Chondrocyte (in vitro differentiated cells): ENCODE measurements around the gene SGSH. TPM values are rescaled to one million over a fixed set of nuclear protein-coding genes. Genes with fewer than 3 reads are reported as not detected.

Experiments used
- DNase-seq: peaks from one replicate; pipeline ENCODE4 v3.0.0; 2021; ENCODE audit warnings: mixed read lengths, low spot score
- H3K27ac Mint-ChIP-seq: one replicate; pipeline ENCODE4 v1.8.0; 2021; ENCODE audit warnings: mild to moderate bottlenecking, moderate library complexity, mixed read lengths; ENCODE audit not compliant: unreplicated experiment
- H3K27me3 Mint-ChIP-seq: 2 replicates; pipeline ENCODE4 v1.8.0; 2021; ENCODE audit warnings: low read depth, mixed read lengths
- H3K36me3 Mint-ChIP-seq: 2 replicates; pipeline ENCODE4 v1.8.0; 2021; ENCODE audit warnings: low read depth, mixed read lengths
- H3K4me1 Mint-ChIP-seq: 2 replicates; pipeline ENCODE4 v1.8.0; 2021; ENCODE audit warnings: low read depth, mild to moderate bottlenecking, mixed read lengths
- H3K4me3 Mint-ChIP-seq: one replicate; pipeline ENCODE4 v1.8.0; 2021; ENCODE audit warnings: mild to moderate bottlenecking, moderate library complexity, mixed read lengths; ENCODE audit not compliant: unreplicated experiment
- H3K9me3 Mint-ChIP-seq: 2 replicates; pipeline ENCODE4 v1.8.0; 2021; ENCODE audit warnings: low read depth, mixed read lengths
- total RNA-seq: library from RNA; stranded (reverse); gene quantifications from 3 replicates; pipeline ENCODE4 v1.2.1, GENCODE V29; 2021
- TF ChIP-seq, protein P1 (sequence below): fragments of 200-600 bp; sonication (generic); IDR thresholded peaks from 2 replicates; pipeline ENCODE4 v1.5.0; 2021; ENCODE audit warnings: antibody characterized with exemption, mild to moderate bottlenecking, moderate library complexity

The SGSH gene
- total RNA-seq, 1 donor from 2014 or later = 44.7 TPM

DNA sequence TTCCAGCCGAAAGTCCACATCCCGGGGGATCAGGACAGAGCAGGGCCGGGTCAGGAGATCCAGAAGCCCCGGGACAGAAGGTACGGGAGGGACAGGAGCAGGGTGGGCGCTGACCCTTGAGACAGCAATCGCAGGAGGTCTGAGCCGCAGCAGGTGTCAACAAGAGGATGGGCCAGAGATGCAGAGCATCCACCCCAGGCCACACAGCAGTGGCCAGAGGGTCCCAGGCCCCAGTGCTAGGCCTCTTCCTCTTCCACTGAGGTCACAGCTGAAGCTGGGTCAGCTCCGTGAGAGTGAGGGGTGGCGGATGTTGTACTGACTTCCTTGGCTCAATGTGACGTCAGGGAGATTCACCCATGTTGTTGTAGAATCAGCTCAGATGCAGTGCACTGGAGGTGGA lies 31.8 kb upstream of the SGSH start:
- TF ChIP-seq, protein P1, sequence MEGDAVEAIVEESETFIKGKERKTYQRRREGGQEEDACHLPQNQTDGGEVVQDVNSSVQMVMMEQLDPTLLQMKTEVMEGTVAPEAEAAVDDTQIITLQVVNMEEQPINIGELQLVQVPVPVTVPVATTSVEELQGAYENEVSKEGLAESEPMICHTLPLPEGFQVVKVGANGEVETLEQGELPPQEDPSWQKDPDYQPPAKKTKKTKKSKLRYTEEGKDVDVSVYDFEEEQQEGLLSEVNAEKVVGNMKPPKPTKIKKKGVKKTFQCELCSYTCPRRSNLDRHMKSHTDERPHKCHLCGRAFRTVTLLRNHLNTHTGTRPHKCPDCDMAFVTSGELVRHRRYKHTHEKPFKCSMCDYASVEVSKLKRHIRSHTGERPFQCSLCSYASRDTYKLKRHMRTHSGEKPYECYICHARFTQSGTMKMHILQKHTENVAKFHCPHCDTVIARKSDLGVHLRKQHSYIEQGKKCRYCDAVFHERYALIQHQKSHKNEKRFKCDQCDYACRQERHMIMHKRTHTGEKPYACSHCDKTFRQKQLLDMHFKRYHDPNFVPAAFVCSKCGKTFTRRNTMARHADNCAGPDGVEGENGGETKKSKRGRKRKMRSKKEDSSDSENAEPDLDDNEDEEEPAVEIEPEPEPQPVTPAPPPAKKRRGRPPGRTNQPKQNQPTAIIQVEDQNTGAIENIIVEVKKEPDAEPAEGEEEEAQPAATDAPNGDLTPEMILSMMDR = no peak
- H3K4me1 Mint-ChIP-seq = peaks cover 20% of the 10 kb centered on the region
- no peak overlapping the region for H3K4me3 Mint-ChIP-seq
- H3K9me3 Mint-ChIP-seq = no peaks in the 10 kb centered on the region
- H3K27me3 Mint-ChIP-seq = no peaks in the 10 kb centered on the region
- no peak for DNase-seq
- H3K27ac Mint-ChIP-seq = no peak overlapping the region
- H3K36me3 Mint-ChIP-seq = peaks cover 2% of the 10 kb centered on the region

DNA sequence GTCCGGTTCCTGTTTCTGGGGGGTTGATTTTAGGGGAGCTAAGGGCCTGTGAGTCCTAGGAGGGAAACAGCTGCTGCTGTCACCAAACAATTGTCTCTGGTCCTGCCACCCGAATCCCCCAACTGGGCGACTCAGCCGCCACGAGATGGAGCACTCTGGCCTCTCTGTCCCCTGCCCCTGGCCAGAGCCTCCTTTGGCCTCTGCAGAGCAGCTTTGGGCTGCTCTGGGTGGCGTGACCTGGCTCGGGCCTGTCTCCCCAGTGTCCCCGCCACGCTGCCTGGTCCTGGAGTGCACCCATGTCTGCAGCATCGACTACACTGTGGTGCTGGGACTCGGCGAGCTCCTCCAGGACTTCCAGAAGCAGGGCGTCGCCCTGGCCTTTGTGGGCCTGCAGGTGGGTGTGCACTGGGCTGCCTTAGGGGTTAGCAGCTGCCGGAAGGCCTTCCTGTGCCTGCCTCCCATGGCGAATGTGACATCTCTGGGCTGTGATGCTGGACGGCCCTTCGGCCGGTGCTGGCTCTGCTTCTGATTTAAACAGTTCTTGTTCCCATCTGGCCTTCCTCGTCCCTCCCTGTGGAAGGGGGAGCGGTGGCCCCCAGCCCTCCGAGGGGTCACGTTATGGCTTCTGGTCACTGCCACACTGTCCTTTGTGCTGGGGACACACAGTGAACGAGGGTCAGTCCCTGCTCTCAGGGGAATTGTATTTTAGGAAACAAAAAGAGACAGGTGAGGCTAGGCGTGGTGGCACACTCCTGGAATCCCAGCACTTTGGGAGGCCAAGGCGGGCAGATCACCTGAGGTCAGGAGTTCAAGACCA lies 29.0 kb upstream of the SGSH start:
- Mint-ChIP-seq H3K9me3 (no peaks in the 10 kb centered on the region), H3K4me3 (no peak overlapping the region), H3K27ac (no peak overlapping the region), H3K4me1 (peaks cover 6% of the 10 kb centered on the region), H3K36me3 (peaks cover 4% of the 10 kb centered on the region), H3K27me3 (no peaks in the 10 kb centered on the region)
- DNase-seq = no peak
- TF ChIP-seq, protein P1 = no peak

- H3K36me3 Mint-ChIP-seq = peaks cover 4% of the 10 kb centered on the region
- TF ChIP-seq, protein P1 = no peak
- no peak overlapping the region for H3K27ac Mint-ChIP-seq
- H3K9me3 Mint-ChIP-seq = no peaks in the 10 kb centered on the region
- H3K4me3 Mint-ChIP-seq = no peak overlapping the region
- no peaks in the 10 kb centered on the region for H3K4me1 Mint-ChIP-seq
- no peak for DNase-seq
- no peaks in the 10 kb centered on the region for H3K27me3 Mint-ChIP-seq
Observed at GRCh38 chr17:80248001-80248893, 28.1 kb upstream of the SGSH start.

DNA sequence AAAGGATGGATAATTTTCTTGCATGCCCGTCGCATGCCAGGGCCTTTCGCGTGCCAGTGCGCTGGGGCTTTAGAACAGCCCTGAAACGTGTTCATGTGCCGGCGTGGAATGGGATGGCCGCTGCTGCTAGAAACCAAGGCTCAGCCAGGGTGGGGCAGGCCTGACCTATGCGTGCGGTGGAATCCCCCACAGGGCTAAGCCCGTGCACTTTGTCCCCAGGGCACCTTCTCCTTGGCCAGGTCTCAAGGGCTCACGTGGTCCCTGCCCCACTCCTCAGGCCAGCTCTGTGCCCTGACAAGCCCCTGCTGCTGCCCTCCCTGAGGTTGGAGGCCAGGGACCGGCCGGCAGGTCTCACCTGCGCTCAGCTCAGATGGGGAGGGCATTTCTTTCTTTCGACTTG lies 27.4 kb upstream of the SGSH start:
- TF ChIP-seq, protein P1 = no peak
- no peaks in the 10 kb centered on the region for H3K4me1 Mint-ChIP-seq
- no peak overlapping the region for H3K27ac Mint-ChIP-seq
- H3K4me3 Mint-ChIP-seq = no peak overlapping the region
- no peak for DNase-seq
- H3K9me3 Mint-ChIP-seq = no peaks in the 10 kb centered on the region
- no peaks in the 10 kb centered on the region for H3K27me3 Mint-ChIP-seq
- peaks cover 7% of the 10 kb centered on the region for H3K36me3 Mint-ChIP-seq

DNA sequence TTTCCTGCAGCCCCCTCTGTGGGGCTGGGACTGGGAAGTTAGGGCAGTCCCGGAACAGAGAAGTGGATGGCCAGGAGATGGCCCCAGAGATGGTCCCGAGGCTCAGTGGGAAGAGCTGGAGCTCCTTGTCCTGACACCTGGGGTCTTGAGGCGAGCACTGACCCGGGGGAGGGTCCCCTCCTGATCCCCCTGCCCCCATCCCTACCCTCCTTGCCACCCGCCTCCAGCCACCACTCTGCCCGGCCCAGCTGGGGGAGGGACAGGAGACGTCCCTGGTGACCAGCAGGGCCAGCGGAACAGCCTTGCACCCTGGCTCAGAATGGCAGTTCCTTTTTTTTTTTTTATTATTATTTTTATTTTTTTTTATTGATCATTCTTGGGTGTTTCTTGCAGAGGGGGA lies 26.6 kb upstream of the SGSH start:
- DNase-seq = no peak
- Mint-ChIP-seq H3K4me1 (no peaks in the 10 kb centered on the region), H3K9me3 (no peaks in the 10 kb centered on the region), H3K27me3 (no peaks in the 10 kb centered on the region), H3K27ac (no peak overlapping the region), H3K36me3 (peaks cover 9% of the 10 kb centered on the region), H3K4me3 (no peak overlapping the region)
- TF ChIP-seq, protein P1 = no peak
